GM21390 (cell line): Measurements from ENCODE around the gene NEAT1.
A peak's percentile ranks its signal among the peaks of the same experiment; 100 is the strongest.

Experiments
- ATAC-seq: cut with Tn5 transposase; IDR thresholded peaks from one replicate; pipeline ENCODE4 v1.9.1; 2021; ENCODE audit not compliant: unreplicated experiment

NEAT1 gene

GRCh38 chr11:65421794-65422632, 585 bp upstream of the NEAT1 start:
- peak; percentile 26 for ATAC-seq

- no peak for ATAC-seq
Measured at GRCh38 chr11:65423516-65424204, 1.1 kb downstream of the NEAT1 start.

GRCh38 chr11:65424205-65425104, 1.9 kb downstream of the NEAT1 start:
- ATAC-seq, result no peak

- ATAC-seq, result no peak
Measured at GRCh38 chr11:65425105-65425970, 2.7 kb downstream of the NEAT1 start.

GRCh38 chr11:65425971-65426838, 3.6 kb downstream of the NEAT1 start:
- no peak for ATAC-seq

GRCh38 chr11:65426839-65427690, 4.5 kb downstream of the NEAT1 start:
- ATAC-seq, result no peak

GRCh38 chr11:65427691-65428577, 5.3 kb downstream of the NEAT1 start:
- no peak for ATAC-seq

- ATAC-seq, result no peak
Measured at GRCh38 chr11:65428578-65429067, 6.0 kb downstream of the NEAT1 start.

- ATAC-seq, result no peak
Measured at GRCh38 chr11:65429068-65429681, 6.6 kb downstream of the NEAT1 start.

GRCh38 chr11:65429724-65430405, 7.3 kb downstream of the NEAT1 start:
- ATAC-seq, result no peak

- ATAC-seq, result no peak
Measured at GRCh38 chr11:65430406-65431217, 8.0 kb downstream of the NEAT1 start.

- ATAC-seq, result no peak
Measured at GRCh38 chr11:65431451-65432099, 9.0 kb downstream of the NEAT1 start.

- ATAC-seq, result no peak
Measured at GRCh38 chr11:65432100-65432650, 9.6 kb downstream of the NEAT1 start.

- no peak for ATAC-seq
Measured at GRCh38 chr11:65432686-65433582, 10.3 kb downstream of the NEAT1 start.
